Measurements from ENCODE around the gene FAM149B1.

The FAM149B1 gene

GRCh38 chr10:73161079-73161478 lies 6.8 kb upstream of the FAM149B1 start:
- Mint-ChIP-seq H3K27me3 (ENCODE audit: low read depth) (no peaks in the 10 kb centered on the region), H3K27ac (no peak overlapping the region), H3K9me3 (no peaks in the 10 kb centered on the region), H3K4me1 (ENCODE audit: low read depth) (peaks cover 38% of the 10 kb centered on the region), H3K36me3 (ENCODE audit: low read depth) (peaks cover 35% of the 10 kb centered on the region), H3K4me3 (no peak overlapping the region)

GRCh38 chr10:73161662-73162061 lies 6.3 kb upstream of the FAM149B1 start:
- Mint-ChIP-seq H3K27ac (no peak overlapping the region), H3K4me3 (no peak overlapping the region), H3K9me3 (no peaks in the 10 kb centered on the region), H3K36me3 (ENCODE audit: low read depth) (peaks cover 33% of the 10 kb centered on the region), H3K4me1 (ENCODE audit: low read depth) (peaks cover 44% of the 10 kb centered on the region), H3K27me3 (ENCODE audit: low read depth) (no peaks in the 10 kb centered on the region)

GRCh38 chr10:73163096-73163495 lies 4.8 kb upstream of the FAM149B1 start:
- no peaks in the 10 kb centered on the region for H3K9me3 Mint-ChIP-seq
- H3K27ac Mint-ChIP-seq = no peak overlapping the region
- no peaks in the 10 kb centered on the region for H3K27me3 Mint-ChIP-seq (ENCODE audit: low read depth)
- peaks cover 34% of the 10 kb centered on the region for H3K36me3 Mint-ChIP-seq (ENCODE audit: low read depth)
- H3K4me1 Mint-ChIP-seq (ENCODE audit: low read depth) = peaks cover 53% of the 10 kb centered on the region
- no peak overlapping the region for H3K4me3 Mint-ChIP-seq

GRCh38 chr10:73166972-73167371 lies 947 bp upstream of the FAM149B1 start:
- peak overlapping the region; percentile 98 for H3K4me3 Mint-ChIP-seq
- peak overlapping the region; percentile 99 for H3K27ac Mint-ChIP-seq
- H3K4me1 Mint-ChIP-seq (ENCODE audit: low read depth) = peaks cover 38% of the 10 kb centered on the region
- H3K27me3 Mint-ChIP-seq (ENCODE audit: low read depth) = no peaks in the 10 kb centered on the region
- H3K9me3 Mint-ChIP-seq = no peaks in the 10 kb centered on the region
- peaks cover 18% of the 10 kb centered on the region for H3K36me3 Mint-ChIP-seq (ENCODE audit: low read depth)

- Mint-ChIP-seq H3K27me3 (ENCODE audit: low read depth) (no peaks in the 10 kb centered on the region), H3K9me3 (no peaks in the 10 kb centered on the region), H3K4me1 (ENCODE audit: low read depth) (peaks cover 34% of the 10 kb centered on the region)
Observed at GRCh38 chr10:73167458-73167782, 499 bp upstream of the FAM149B1 start.

GRCh38 chr10:73168465-73168803 lies 515 bp downstream of the FAM149B1 start:
- Mint-ChIP-seq H3K27ac (peak overlapping the region; percentile 91), H3K9me3 (no peaks in the 10 kb centered on the region), H3K27me3 (ENCODE audit: low read depth) (no peaks in the 10 kb centered on the region), H3K36me3 (ENCODE audit: low read depth) (peaks cover 9% of the 10 kb centered on the region), H3K4me1 (ENCODE audit: low read depth) (peaks cover 29% of the 10 kb centered on the region), H3K4me3 (peak overlapping the region; percentile 98)

More at GRCh38 chr10:73167458-73167782, 499 bp upstream of the FAM149B1 start:
- H3K4me3 Mint-ChIP-seq = peak overlapping the region; percentile 98
- H3K36me3 Mint-ChIP-seq (ENCODE audit: low read depth) = peaks cover 15% of the 10 kb centered on the region
- peak overlapping the region; percentile 99 for H3K27ac Mint-ChIP-seq

- Mint-ChIP-seq H3K36me3 (ENCODE audit: low read depth) (peaks cover 9% of the 10 kb centered on the region), H3K4me1 (ENCODE audit: low read depth) (peaks cover 25% of the 10 kb centered on the region), H3K4me3 (no peak overlapping the region), H3K27me3 (ENCODE audit: low read depth) (no peaks in the 10 kb centered on the region), H3K9me3 (no peaks in the 10 kb centered on the region), H3K27ac (no peak overlapping the region)
Observed at GRCh38 chr10:73169320-73169719, 1.4 kb downstream of the FAM149B1 start.

- Mint-ChIP-seq H3K9me3 (no peaks in the 10 kb centered on the region), H3K27me3 (ENCODE audit: low read depth) (no peaks in the 10 kb centered on the region), H3K27ac (no peak overlapping the region), H3K36me3 (ENCODE audit: low read depth) (peaks cover 2% of the 10 kb centered on the region), H3K4me3 (no peak overlapping the region), H3K4me1 (ENCODE audit: low read depth) (peaks cover 4% of the 10 kb centered on the region)
Observed at GRCh38 chr10:73172867-73173266, 4.9 kb downstream of the FAM149B1 start.

GRCh38 chr10:73174148-73174925 lies 6.4 kb downstream of the FAM149B1 start:
- H3K27me3 Mint-ChIP-seq (ENCODE audit: low read depth) = no peaks in the 10 kb centered on the region
- H3K36me3 Mint-ChIP-seq (ENCODE audit: low read depth) = peaks cover 3% of the 10 kb centered on the region
- H3K9me3 Mint-ChIP-seq = no peaks in the 10 kb centered on the region
- H3K27ac Mint-ChIP-seq = no peak overlapping the region
- no peaks in the 10 kb centered on the region for H3K4me1 Mint-ChIP-seq (ENCODE audit: low read depth)
- H3K4me3 Mint-ChIP-seq = no peak overlapping the region

- H3K4me1 Mint-ChIP-seq (ENCODE audit: low read depth) = no peaks in the 10 kb centered on the region
- no peaks in the 10 kb centered on the region for H3K27me3 Mint-ChIP-seq (ENCODE audit: low read depth)
- H3K4me3 Mint-ChIP-seq = no peak overlapping the region
- H3K36me3 Mint-ChIP-seq (ENCODE audit: low read depth) = peaks cover 16% of the 10 kb centered on the region
- H3K9me3 Mint-ChIP-seq = peaks cover 6% of the 10 kb centered on the region
- no peak overlapping the region for H3K27ac Mint-ChIP-seq
Observed at GRCh38 chr10:73182568-73182967, 14.6 kb downstream of the FAM149B1 start.

- H3K9me3 Mint-ChIP-seq = peaks cover 6% of the 10 kb centered on the region
- H3K4me3 Mint-ChIP-seq = no peak overlapping the region
- H3K4me1 Mint-ChIP-seq (ENCODE audit: low read depth) = no peaks in the 10 kb centered on the region
- no peaks in the 10 kb centered on the region for H3K27me3 Mint-ChIP-seq (ENCODE audit: low read depth)
- H3K27ac Mint-ChIP-seq = no peak overlapping the region
- peaks cover 14% of the 10 kb centered on the region for H3K36me3 Mint-ChIP-seq (ENCODE audit: low read depth)
Observed at GRCh38 chr10:73183667-73184281, 15.9 kb downstream of the FAM149B1 start.

GRCh38 chr10:73186266-73186665 lies 18.3 kb downstream of the FAM149B1 start:
- Mint-ChIP-seq H3K9me3 (peaks cover 6% of the 10 kb centered on the region), H3K4me3 (no peak overlapping the region), H3K27ac (no peak overlapping the region), H3K36me3 (ENCODE audit: low read depth) (peaks cover 8% of the 10 kb centered on the region), H3K4me1 (ENCODE audit: low read depth) (no peaks in the 10 kb centered on the region), H3K27me3 (ENCODE audit: low read depth) (no peaks in the 10 kb centered on the region)

GRCh38 chr10:73190188-73190587 lies 22.3 kb downstream of the FAM149B1 start:
- Mint-ChIP-seq H3K27ac (no peak overlapping the region), H3K4me1 (ENCODE audit: low read depth) (no peaks in the 10 kb centered on the region), H3K27me3 (ENCODE audit: low read depth) (no peaks in the 10 kb centered on the region), H3K36me3 (ENCODE audit: low read depth) (no peaks in the 10 kb centered on the region), H3K4me3 (no peak overlapping the region), H3K9me3 (no peaks in the 10 kb centered on the region)

GRCh38 chr10:73205081-73205480 lies 37.2 kb downstream of the FAM149B1 start:
- H3K4me3 Mint-ChIP-seq = no peak overlapping the region
- peaks cover 16% of the 10 kb centered on the region for H3K36me3 Mint-ChIP-seq (ENCODE audit: low read depth)
- no peak overlapping the region for H3K27ac Mint-ChIP-seq
- no peaks in the 10 kb centered on the region for H3K27me3 Mint-ChIP-seq (ENCODE audit: low read depth)
- H3K4me1 Mint-ChIP-seq (ENCODE audit: low read depth) = no peaks in the 10 kb centered on the region
- H3K9me3 Mint-ChIP-seq = no peaks in the 10 kb centered on the region

GRCh38 chr10:73205890-73206289 lies 38.0 kb downstream of the FAM149B1 start:
- Mint-ChIP-seq H3K4me1 (ENCODE audit: low read depth) (no peaks in the 10 kb centered on the region), H3K4me3 (no peak overlapping the region), H3K27ac (no peak overlapping the region), H3K9me3 (no peaks in the 10 kb centered on the region), H3K36me3 (ENCODE audit: low read depth) (peaks cover 16% of the 10 kb centered on the region), H3K27me3 (ENCODE audit: low read depth) (no peaks in the 10 kb centered on the region)

Measured in T-helper 1 cell treated with Interleukin-12 subunit alpha and Interleukin-12 subunit beta and Interleukin-4 antibody, amounts not matched to agents 30 μg/mL and 1 μg/mL, for 36 hours (primary cell).